Astrocyte (in vitro differentiated cells and primary cell): ENCODE measurements around the gene SLC23A3. TPM values are rescaled to one million over a fixed set of nuclear protein-coding genes. Genes with fewer than 3 reads are reported as not detected.

Experiments used
- DNase-seq: peaks from one replicate; pipeline ENCODE4 v3.0.0-alpha.2; 2010; ENCODE audit warnings: low read depth
- FAIRE-seq: peaks from 2 replicates; lab custom pipeline; 2011; peaks lifted over from hg19 to GRCh38; lab: Jason Lieb, UNC
- H2AFZ ChIP-seq: 2 replicates; pipeline ENCODE4 v1.6.0; 2012; ENCODE audit warnings: low read depth, low read length, inconsistent platforms
- H3K27ac ChIP-seq: 2 replicates; pipeline ENCODE4 v1.5.1; 2011; ENCODE audit warnings: low read depth, low read length, inconsistent platforms
- H3K27me3 ChIP-seq: 2 replicates; pipeline ENCODE4 v1.6.0; 2011; ENCODE audit warnings: low read length, inconsistent platforms; ENCODE audit not compliant: insufficient read depth
- H3K36me3 ChIP-seq: 2 replicates; pipeline ENCODE4 v1.5.1; 2011; ENCODE audit warnings: low read length, inconsistent platforms; ENCODE audit not compliant: insufficient read depth
- H3K4me1 ChIP-seq: 2 replicates; pipeline ENCODE4 v1.5.1; 2011; ENCODE audit warnings: low read length, inconsistent platforms; ENCODE audit not compliant: insufficient read depth
- H3K4me2 ChIP-seq: 2 replicates; pipeline ENCODE4 v1.6.0; 2012; ENCODE audit warnings: low read length, inconsistent platforms
- H3K4me3 ChIP-seq: 2 replicates; pipeline ENCODE4 v1.5.1; 2011; ENCODE audit warnings: low read depth, mild to moderate bottlenecking, low read length, inconsistent platforms; ENCODE audit not compliant: insufficient read depth
- H3K79me2 ChIP-seq: 2 replicates; pipeline ENCODE4 v1.6.0; 2012; ENCODE audit warnings: mild to moderate bottlenecking, low read length, inconsistent platforms; ENCODE audit not compliant: insufficient read depth
- H3K9ac ChIP-seq: 2 replicates; pipeline ENCODE4 v1.6.0; 2012; ENCODE audit warnings: mild to moderate bottlenecking, low read length, inconsistent platforms
- H3K9me3 ChIP-seq: 2 replicates; pipeline ENCODE4 v1.5.1; 2012; ENCODE audit warnings: low read depth, mild to moderate bottlenecking, low read length, inconsistent platforms; ENCODE audit not compliant: insufficient read depth
- H4K20me1 ChIP-seq: 2 replicates; pipeline ENCODE4 v1.6.0; 2012; ENCODE audit warnings: low read length, inconsistent platforms; ENCODE audit not compliant: insufficient read depth
- H3K27ac Mint-ChIP-seq: one replicate; pipeline ENCODE4 v1.8.0; 2021; ENCODE audit warnings: mild to moderate bottlenecking, mixed read lengths; ENCODE audit not compliant: unreplicated experiment
- H3K27me3 Mint-ChIP-seq: one replicate; pipeline ENCODE4 v1.8.0; 2021; ENCODE audit warnings: low read depth, mixed read lengths; ENCODE audit not compliant: unreplicated experiment
- H3K36me3 Mint-ChIP-seq: one replicate; pipeline ENCODE4 v1.8.0; 2021; ENCODE audit warnings: low read depth, mixed read lengths; ENCODE audit not compliant: unreplicated experiment
- H3K4me1 Mint-ChIP-seq: one replicate; pipeline ENCODE4 v1.8.0; 2021; ENCODE audit warnings: low read depth, mixed read lengths; ENCODE audit not compliant: unreplicated experiment
- H3K4me3 Mint-ChIP-seq: one replicate; pipeline ENCODE4 v1.8.0; 2021; ENCODE audit warnings: mild to moderate bottlenecking, moderate library complexity, mixed read lengths; ENCODE audit not compliant: unreplicated experiment
- H3K9me3 Mint-ChIP-seq: one replicate; pipeline ENCODE4 v1.8.0; 2021; ENCODE audit warnings: mild to moderate bottlenecking, mixed read lengths; ENCODE audit not compliant: unreplicated experiment
- CTCF ChIP-seq: IDR thresholded peaks from 2 replicates; pipeline ENCODE4 v1.5.1; 2011; ENCODE audit warnings: low read depth, mild to moderate bottlenecking, inconsistent platforms, low read length, moderate library complexity; ENCODE audit not compliant: insufficient read depth
- EZH2 ChIP-seq: IDR thresholded peaks from 2 replicates; pipeline ENCODE4 v1.6.1; 2012; ENCODE audit warnings: mild to moderate bottlenecking, low read length, inconsistent platforms; ENCODE audit not compliant: insufficient read depth
- total RNA-seq: library from RNA; stranded (reverse); gene quantifications from 2 replicates; pipeline ENCODE4 v1.2.1, GENCODE V29; 2021

Gene SLC23A3
- total RNA-seq, 1 donor from 2014 or later, result 1.2 TPM

DNA sequence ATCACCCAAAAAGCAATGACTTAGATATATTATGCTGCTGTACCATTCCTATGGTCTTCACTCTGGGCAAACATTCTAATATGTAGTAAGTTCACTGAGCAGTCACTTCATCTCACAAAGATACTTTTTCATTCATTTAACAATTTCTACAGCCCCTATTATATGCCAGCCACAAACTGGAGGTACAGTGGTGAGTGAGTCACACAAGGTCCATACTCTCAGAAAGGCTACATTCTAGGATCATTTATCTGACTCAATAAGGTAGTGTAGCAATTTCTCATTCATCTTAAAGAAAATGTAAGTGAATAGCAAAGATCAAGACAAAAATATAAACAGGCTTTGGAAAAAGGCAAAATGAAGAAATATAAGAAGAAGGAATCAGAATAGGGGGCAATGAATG lies 49.7 kb downstream of the SLC23A3 start:
- Histone ChIP-seq H3K36me3 (no peaks in the 10 kb centered on the region), H3K4me3 (no peak overlapping the region), H2AFZ (no peak overlapping the region), H3K9me3 (no peaks in the 10 kb centered on the region), H3K9ac (no peak overlapping the region), H3K27ac (no peak overlapping the region), H3K27me3 (no peaks in the 10 kb centered on the region), H4K20me1 (peaks cover 28% of the 10 kb centered on the region), H3K4me2 (no peak overlapping the region), H3K4me1 (peaks cover 20% of the 10 kb centered on the region), H3K79me2 (no peaks in the 10 kb centered on the region)
- H3K36me3 Mint-ChIP-seq, result peaks cover 7% of the 10 kb centered on the region
- DNase-seq, result peak; percentile 10
- H3K9me3 Mint-ChIP-seq, result no peaks in the 10 kb centered on the region
- no peak for TF ChIP-seq EZH2
- no peak for TF ChIP-seq CTCF
- H3K27ac Mint-ChIP-seq, result no peak overlapping the region
- FAIRE-seq, result no peak
- H3K27me3 Mint-ChIP-seq, result peaks cover 27% of the 10 kb centered on the region
- H3K4me1 Mint-ChIP-seq, result peaks cover 12% of the 10 kb centered on the region
- H3K4me3 Mint-ChIP-seq, result no peak overlapping the region

- no peaks in the 10 kb centered on the region for H3K36me3 ChIP-seq
- Mint-ChIP-seq H3K36me3 (peaks cover 7% of the 10 kb centered on the region), H3K4me3 (no peak overlapping the region), H3K27me3 (peaks cover 30% of the 10 kb centered on the region), H3K27ac (no peak overlapping the region), H3K9me3 (no peaks in the 10 kb centered on the region), H3K4me1 (peaks cover 8% of the 10 kb centered on the region)
- H3K4me3 ChIP-seq, result no peak overlapping the region
- TF ChIP-seq CTCF (peak; percentile 64), EZH2 (no peak)
- peak; percentile 22 for DNase-seq
- H3K4me1 ChIP-seq, result peaks cover 15% of the 10 kb centered on the region
- no peaks in the 10 kb centered on the region for H3K9me3 ChIP-seq
- no peaks in the 10 kb centered on the region for H3K79me2 ChIP-seq
- peaks cover 29% of the 10 kb centered on the region for H4K20me1 ChIP-seq
- no peaks in the 10 kb centered on the region for H3K27me3 ChIP-seq
- no peak overlapping the region for H2AFZ ChIP-seq
- H3K4me2 ChIP-seq, result no peak overlapping the region
- peak; percentile 56 for FAIRE-seq
- H3K27ac ChIP-seq, result no peak overlapping the region
- H3K9ac ChIP-seq, result no peak overlapping the region
Measured at GRCh38 chr2:219119422-219120043, 50.3 kb downstream of the SLC23A3 start.

- H3K27ac ChIP-seq, result no peak overlapping the region
- TF ChIP-seq CTCF (no peak), EZH2 (no peak)
- peaks cover 8% of the 10 kb centered on the region for H3K4me1 ChIP-seq
- H3K9ac ChIP-seq, result no peak overlapping the region
- DNase-seq (no peak), FAIRE-seq (no peak)
- no peaks in the 10 kb centered on the region for H3K9me3 ChIP-seq
- H3K27me3 ChIP-seq, result no peaks in the 10 kb centered on the region
- no peak overlapping the region for H3K4me2 ChIP-seq
- H3K36me3 ChIP-seq, result no peaks in the 10 kb centered on the region
- no peaks in the 10 kb centered on the region for H3K4me1 Mint-ChIP-seq
- no peak overlapping the region for H3K4me3 ChIP-seq
- peaks cover 38% of the 10 kb centered on the region for H3K27me3 Mint-ChIP-seq
- H3K79me2 ChIP-seq, result no peaks in the 10 kb centered on the region
- H3K36me3 Mint-ChIP-seq, result peaks cover 5% of the 10 kb centered on the region
- no peak overlapping the region for H2AFZ ChIP-seq
- peaks cover 34% of the 10 kb centered on the region for H4K20me1 ChIP-seq
- no peaks in the 10 kb centered on the region for H3K9me3 Mint-ChIP-seq
- no peak overlapping the region for H3K27ac Mint-ChIP-seq
- no peak overlapping the region for H3K4me3 Mint-ChIP-seq
Measured at GRCh38 chr2:219118504-219118903, 51.3 kb downstream of the SLC23A3 start.
